Heart left ventricle (tissue), 13 donors: Measurements from ENCODE around the gene XDH.

Source experiments
- CTCF ChIP-seq, 12 donors: fragments of 200-600 bp; sonication (generic) in 4 of 12; IDR thresholded peaks; one replicate each; pipeline versions ENCODE4 v1.5.0 to v1.8.0; 2018 to 2022; ENCODE audit warnings: antibody characterized with exemption in 12 of 12, mild to moderate bottlenecking in 5 of 12
- POLR2A ChIP-seq, 2 donors: fragments of 450-650 bp; IDR thresholded peaks; one replicate each; pipeline ENCODE4 v1.6.1; 2017; ENCODE audit warnings: antibody characterized with exemption in 2 of 2, mild to moderate bottlenecking in 2 of 2, moderate library complexity in 2 of 2
- donor health status: ischemic (EF 13 %, LVEDD 7.1; RV severe dilation, severe dysfunction).
- donor health status: DM: no; HTN: yes; CAD: no.
- donor health status: DM: no; HTN: no; CAD: no.
- donor health status: ischemic (EF 25% LVEDD 6.9; RV normal size, moderate dysfunction).
- donor health status: ischemic (EF 25% LVEDD 5.7; RV mildly dilated, moderate dysfunction).
- donor health status: ischemic (EF 35%, LVEDD 5.7; RV mildly dilated, moderate dysfunction).
- donor health status: nonischemic (EF 11% LVEDD 7.7; RV severe dilation, severe dysfunction).
- donor health status: DM: yes; HTN: yes; CAD: no.
- donor health status: PGD.
- donor health status: ischemic (EF 29% LVEDD 5.4; RV normal size, mild dysfunction).
- donor health status: nonischemic (EF 23%, LVEDD 6.1; RV moderate dilation, normal function).

GRCh38 chr2:31426096-31426495 is 11.6 kb upstream of the XDH start:
- TF ChIP-seq CTCF (IDR thresholded peaks at IDR 0.05): no peak
- no peak for TF ChIP-seq POLR2A (IDR thresholded peaks at IDR 0.05)
